ENCODE results near the gene MAD2L1BP. TPM values are rescaled to one million over a fixed set of nuclear protein-coding genes. Genes with fewer than 3 reads are reported as not detected.

The MAD2L1BP gene
- total RNA-seq, 1 donor from 2014 or later, result 43.5 TPM

DNA sequence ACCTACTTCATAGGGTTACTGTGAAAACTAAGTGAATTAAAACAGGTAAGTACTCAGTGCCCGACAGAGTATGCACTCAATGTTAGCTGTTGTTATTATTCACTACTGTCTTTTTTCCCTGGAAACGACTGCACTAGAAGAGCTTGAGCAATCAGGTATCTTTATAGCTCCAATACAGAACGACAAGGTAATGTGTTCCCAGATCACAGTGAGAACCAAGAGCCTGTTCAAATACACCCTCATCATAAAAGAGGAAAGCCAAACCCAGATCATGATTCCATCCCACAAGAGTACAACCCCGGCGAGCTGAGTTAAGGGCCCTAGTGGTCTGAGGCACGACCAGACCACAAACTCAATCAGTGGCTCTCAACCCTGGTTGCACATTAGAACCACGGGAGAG is 42.1 kb downstream of the MAD2L1BP start:
- no peak for DNase-seq (ENCODE audit: low read depth, low spot score)
- Mint-ChIP-seq H3K27ac (ENCODE audit: unreplicated experiment) (no peak overlapping the region), H3K4me3 (no peak overlapping the region), H3K4me1 (no peaks in the 10 kb centered on the region), H3K9me3 (no peaks in the 10 kb centered on the region), H3K27me3 (ENCODE audit: low read depth) (no peaks in the 10 kb centered on the region), H3K36me3 (ENCODE audit: low read depth) (peaks cover 11% of the 10 kb centered on the region)
- TF ChIP-seq, protein P1, sequence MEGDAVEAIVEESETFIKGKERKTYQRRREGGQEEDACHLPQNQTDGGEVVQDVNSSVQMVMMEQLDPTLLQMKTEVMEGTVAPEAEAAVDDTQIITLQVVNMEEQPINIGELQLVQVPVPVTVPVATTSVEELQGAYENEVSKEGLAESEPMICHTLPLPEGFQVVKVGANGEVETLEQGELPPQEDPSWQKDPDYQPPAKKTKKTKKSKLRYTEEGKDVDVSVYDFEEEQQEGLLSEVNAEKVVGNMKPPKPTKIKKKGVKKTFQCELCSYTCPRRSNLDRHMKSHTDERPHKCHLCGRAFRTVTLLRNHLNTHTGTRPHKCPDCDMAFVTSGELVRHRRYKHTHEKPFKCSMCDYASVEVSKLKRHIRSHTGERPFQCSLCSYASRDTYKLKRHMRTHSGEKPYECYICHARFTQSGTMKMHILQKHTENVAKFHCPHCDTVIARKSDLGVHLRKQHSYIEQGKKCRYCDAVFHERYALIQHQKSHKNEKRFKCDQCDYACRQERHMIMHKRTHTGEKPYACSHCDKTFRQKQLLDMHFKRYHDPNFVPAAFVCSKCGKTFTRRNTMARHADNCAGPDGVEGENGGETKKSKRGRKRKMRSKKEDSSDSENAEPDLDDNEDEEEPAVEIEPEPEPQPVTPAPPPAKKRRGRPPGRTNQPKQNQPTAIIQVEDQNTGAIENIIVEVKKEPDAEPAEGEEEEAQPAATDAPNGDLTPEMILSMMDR (conservative IDR thresholded peaks at IDR 0.05), result no peak

DNA sequence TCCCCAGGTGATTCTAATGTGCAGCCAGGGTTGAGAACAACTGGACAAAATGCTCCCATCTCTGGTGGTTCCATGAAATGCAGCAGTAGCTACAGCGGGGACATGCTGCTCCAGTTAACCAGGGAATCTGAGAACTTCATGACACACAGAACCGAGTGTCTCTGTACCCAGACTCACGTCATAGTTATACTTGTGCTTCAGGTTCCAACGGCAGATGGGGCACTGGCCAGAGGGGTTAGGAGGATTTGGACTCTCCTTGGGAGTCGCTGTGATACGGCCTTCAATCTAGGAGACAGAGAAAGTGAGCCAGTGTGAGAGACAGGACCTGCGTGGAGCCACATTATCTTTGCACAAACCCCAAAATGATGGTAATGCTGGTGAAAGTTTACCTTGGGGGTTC is 42.7 kb downstream of the MAD2L1BP start:
- H3K27me3 Mint-ChIP-seq (ENCODE audit: low read depth), result no peaks in the 10 kb centered on the region
- TF ChIP-seq, protein P1 (conservative IDR thresholded peaks at IDR 0.05), result no peak
- peaks cover 11% of the 10 kb centered on the region for H3K36me3 Mint-ChIP-seq (ENCODE audit: low read depth)
- peaks cover 3% of the 10 kb centered on the region for H3K4me1 Mint-ChIP-seq
- no peak overlapping the region for H3K27ac Mint-ChIP-seq (ENCODE audit: unreplicated experiment)
- H3K9me3 Mint-ChIP-seq, result no peaks in the 10 kb centered on the region
- H3K4me3 Mint-ChIP-seq, result no peak overlapping the region
- DNase-seq (ENCODE audit: low read depth, low spot score), result no peak

DNA sequence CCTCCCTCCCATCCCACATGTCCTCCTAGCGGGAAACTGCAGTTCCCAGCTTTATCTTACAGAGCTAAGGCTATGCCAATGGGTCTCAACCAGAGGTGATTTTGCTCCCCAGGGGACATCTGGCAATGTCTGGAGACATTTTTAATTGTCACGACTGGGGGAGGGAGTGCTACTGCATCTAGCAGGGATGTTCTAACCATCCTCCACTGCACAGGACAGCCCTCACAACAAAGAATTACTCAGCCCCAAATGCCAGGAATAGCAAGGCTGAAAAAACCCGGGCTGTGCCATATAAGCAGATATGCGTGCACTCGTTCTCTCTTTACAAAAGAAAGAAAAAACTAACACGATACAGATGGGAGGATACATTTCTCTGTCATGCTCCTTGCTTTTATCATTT is 43.4 kb downstream of the MAD2L1BP start:
- no peak overlapping the region for H3K27ac Mint-ChIP-seq (ENCODE audit: unreplicated experiment)
- no peaks in the 10 kb centered on the region for H3K27me3 Mint-ChIP-seq (ENCODE audit: low read depth)
- H3K4me3 Mint-ChIP-seq, result no peak overlapping the region
- TF ChIP-seq, protein P1 (conservative IDR thresholded peaks at IDR 0.05), result no peak
- H3K9me3 Mint-ChIP-seq, result no peaks in the 10 kb centered on the region
- no peak for DNase-seq (ENCODE audit: low read depth, low spot score)
- peaks cover 3% of the 10 kb centered on the region for H3K4me1 Mint-ChIP-seq
- H3K36me3 Mint-ChIP-seq (ENCODE audit: low read depth), result peaks cover 11% of the 10 kb centered on the region

DNA sequence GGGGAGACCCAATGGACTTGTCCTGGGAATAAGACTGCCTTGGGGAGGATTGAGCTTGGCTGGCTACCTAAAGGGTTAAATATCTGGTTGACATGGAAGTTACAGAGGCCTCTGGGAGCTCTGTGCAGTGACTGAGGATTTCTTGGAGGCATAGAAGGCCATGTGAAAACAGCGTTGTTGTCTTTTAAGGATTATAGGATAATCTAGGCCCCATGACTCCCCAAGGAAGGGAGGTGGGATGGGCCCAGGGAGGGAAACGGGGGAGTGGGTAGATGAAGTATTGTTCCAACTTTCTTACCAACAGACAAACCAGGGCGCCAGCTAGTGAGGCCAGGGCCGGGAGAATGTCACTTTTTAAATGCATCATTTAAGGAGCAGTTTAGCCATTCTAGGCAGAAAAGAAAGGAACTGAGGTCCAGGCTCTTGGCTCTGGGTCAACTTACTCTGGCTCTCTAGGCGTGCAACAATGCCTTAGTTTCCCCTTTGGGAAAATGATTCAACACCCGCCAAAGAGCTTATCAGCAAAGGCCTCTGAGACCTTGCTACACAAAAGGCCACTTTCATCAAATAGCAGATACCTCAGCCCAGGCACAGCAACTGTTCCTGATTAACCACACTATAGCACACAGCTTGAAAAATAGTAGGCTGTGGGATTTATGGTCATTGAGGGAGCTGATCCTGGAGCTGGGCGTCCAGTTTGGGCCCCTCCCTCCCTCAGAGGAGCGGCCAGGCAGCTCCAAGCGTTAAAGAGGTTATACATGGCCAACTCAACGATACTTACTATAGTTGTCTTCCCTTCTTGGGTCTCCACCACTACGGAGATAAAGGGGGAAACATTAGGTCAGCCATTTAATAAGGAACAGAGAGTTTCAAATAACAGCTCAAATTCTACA is 44.9 kb downstream of the MAD2L1BP start:
- no peak for DNase-seq (ENCODE audit: low read depth, low spot score)
- no peak overlapping the region for H3K4me3 Mint-ChIP-seq
- no peaks in the 10 kb centered on the region for H3K27me3 Mint-ChIP-seq (ENCODE audit: low read depth)
- no peak overlapping the region for H3K27ac Mint-ChIP-seq (ENCODE audit: unreplicated experiment)
- peaks cover 3% of the 10 kb centered on the region for H3K36me3 Mint-ChIP-seq (ENCODE audit: low read depth)
- TF ChIP-seq, protein P1 (conservative IDR thresholded peaks at IDR 0.05), result no peak
- H3K4me1 Mint-ChIP-seq, result peaks cover 8% of the 10 kb centered on the region
- H3K9me3 Mint-ChIP-seq, result no peaks in the 10 kb centered on the region

DNA sequence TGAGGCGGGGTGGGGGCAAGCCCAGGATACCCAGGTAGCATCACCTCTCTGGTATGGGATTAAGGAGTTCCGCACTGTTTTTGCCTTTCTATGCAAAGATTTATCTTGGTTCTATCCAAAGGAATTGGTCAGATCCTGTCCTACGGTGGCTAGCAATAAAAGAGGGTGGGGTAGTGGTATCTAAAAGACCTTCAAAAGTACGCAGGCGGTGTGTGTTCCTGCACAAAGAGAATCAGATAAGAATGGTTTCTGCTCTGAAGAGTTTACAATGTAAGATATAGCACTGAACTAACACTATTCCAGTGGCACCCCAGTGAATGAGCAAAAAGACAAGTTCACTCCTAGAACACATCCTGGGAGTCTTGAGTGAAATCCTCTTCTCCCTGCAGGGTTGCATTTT is 45.7 kb downstream of the MAD2L1BP start:
- no peak overlapping the region for H3K4me3 Mint-ChIP-seq
- H3K4me1 Mint-ChIP-seq, result peaks cover 13% of the 10 kb centered on the region
- H3K27me3 Mint-ChIP-seq (ENCODE audit: low read depth), result no peaks in the 10 kb centered on the region
- H3K27ac Mint-ChIP-seq (ENCODE audit: unreplicated experiment), result no peak overlapping the region
- TF ChIP-seq, protein P1 (conservative IDR thresholded peaks at IDR 0.05), result no peak
- DNase-seq (ENCODE audit: low read depth, low spot score), result no peak
- H3K9me3 Mint-ChIP-seq, result no peaks in the 10 kb centered on the region
- peaks cover 3% of the 10 kb centered on the region for H3K36me3 Mint-ChIP-seq (ENCODE audit: low read depth)
